HEK293 (cell line): Measurements from ENCODE around the gene CITED1.

ENCODE experiments used
- CTCF ChIA-PET: fragments of 350-600 bp; formaldehyde crosslinking; extraction: SDS; loops from one replicate; lab custom pipeline; 2021; ENCODE audit warnings: antibody characterized with exemption; lab: Yijun Ruan, JAX
- POLR2A ChIA-PET: fragments of 300-600 bp; formaldehyde crosslinking; extraction: SDS; loops from one replicate; lab custom pipeline; 2020; ENCODE audit warnings: antibody characterized with exemption, inconsistent platforms; lab: Yijun Ruan, JAX
- H3K27ac ChIP-seq: fragments of 200-500 bp; sonication (Bioruptor generic); 2 replicates; pipeline ENCODE4 v1.5.1; 2014; ENCODE audit warnings: low read depth, low read length, control low read depth, inconsistent platforms; ENCODE audit errors: extremely low read depth
- H3K36me3 ChIP-seq, 2 experiments: fragments of 200-500 bp in 1 of 2; sonication (Bioruptor generic) in 1 of 2; 1 replicate in 1 of 2; 2 replicates in 1 of 2; pipeline ENCODE4 v1.5.1; 2014 to 2017; ENCODE audit warnings: inconsistent platforms in 2 of 2, low read length in 2 of 2; ENCODE audit not compliant: control insufficient read depth in 2 of 2, insufficient read depth in 1 of 2
- H3K4me1 ChIP-seq: fragments of 200-500 bp; sonication (Bioruptor generic); 2 replicates; pipeline ENCODE4 v1.5.1; 2014; ENCODE audit warnings: mild to moderate bottlenecking, low read length, inconsistent platforms; ENCODE audit not compliant: control insufficient read depth, insufficient read depth
- H3K4me3 ChIP-seq: 2 replicates; pipeline ENCODE4 v1.5.1; 2011; ENCODE audit warnings: low read depth, mild to moderate bottlenecking, control low read depth, low read length, moderate library complexity
- H3K9me3 ChIP-seq: fragments of 200-500 bp; sonication (Bioruptor generic); 2 replicates; pipeline ENCODE4 v1.5.1; 2014; ENCODE audit warnings: low read depth, low read length, inconsistent platforms; ENCODE audit not compliant: control insufficient read depth, insufficient read depth
- BCL11A ChIP-seq: fragments of 450-650 bp; formaldehyde crosslinking; IDR thresholded peaks from 2 replicates; pipeline ENCODE4 v1.5.1; 2016; ENCODE audit warnings: low read depth, missing biosample characterization, missing genetic modification characterization
- ELK4 ChIP-seq: IDR thresholded peaks from 2 replicates; pipeline ENCODE4 v1.6.1; 2011; ENCODE audit warnings: mild to moderate bottlenecking, low read depth, low read length, borderline replicate concordance
- ZBTB10 ChIP-seq: fragments of 450-650 bp; formaldehyde crosslinking; IDR thresholded peaks from 2 replicates; pipeline ENCODE4 v1.5.1; 2016; ENCODE audit warnings: missing biosample characterization, missing genetic modification characterization
- ZBTB17 ChIP-seq: fragments of 450-650 bp; formaldehyde crosslinking; IDR thresholded peaks from 2 replicates; pipeline ENCODE4 v1.5.1; 2016; ENCODE audit warnings: missing biosample characterization, missing genetic modification characterization
- ZNF311 ChIP-seq: fragments of 450-650 bp; formaldehyde crosslinking; IDR thresholded peaks from 2 replicates; pipeline ENCODE4 v1.5.1; 2017; ENCODE audit warnings: missing biosample characterization, missing genetic modification characterization, borderline replicate concordance
- ZNF335 ChIP-seq: fragments of 450-650 bp; formaldehyde crosslinking; conservative IDR thresholded peaks from 2 replicates; pipeline ENCODE4 v1.5.1; 2016; ENCODE audit warnings: missing biosample characterization, missing genetic modification characterization
- ZNF404 ChIP-seq: fragments of 450-650 bp; formaldehyde crosslinking; IDR thresholded peaks from 2 replicates; pipeline ENCODE4 v1.5.1; 2017; ENCODE audit warnings: missing biosample characterization, missing genetic modification characterization
- ZNF473 ChIP-seq: fragments of 450-650 bp; formaldehyde crosslinking; IDR thresholded peaks from 2 replicates; pipeline ENCODE4 v1.5.1; 2017; ENCODE audit warnings: missing biosample characterization, missing genetic modification characterization
- ZNF560 ChIP-seq: fragments of 450-650 bp; formaldehyde crosslinking; IDR thresholded peaks from 2 replicates; pipeline ENCODE4 v1.5.1; 2017; ENCODE audit warnings: missing biosample characterization, missing genetic modification characterization, borderline replicate concordance
- ZNF623 ChIP-seq: fragments of 450-650 bp; formaldehyde crosslinking; IDR thresholded peaks from 2 replicates; pipeline ENCODE4 v1.5.1; 2016; ENCODE audit warnings: missing biosample characterization, missing genetic modification characterization
- ZNF654 ChIP-seq: fragments of 450-650 bp; formaldehyde crosslinking; IDR thresholded peaks from 2 replicates; pipeline ENCODE4 v1.5.1; 2016; ENCODE audit warnings: low read depth, missing biosample characterization, missing genetic modification characterization
- ZNF664 ChIP-seq: fragments of 450-650 bp; formaldehyde crosslinking; IDR thresholded peaks from 2 replicates; pipeline ENCODE4 v1.5.1; 2016; ENCODE audit warnings: missing biosample characterization, missing genetic modification characterization
- ZNF704 ChIP-seq: fragments of 450-650 bp; formaldehyde crosslinking; IDR thresholded peaks from 2 replicates; pipeline ENCODE4 v1.5.1; 2016; ENCODE audit warnings: missing biosample characterization, missing genetic modification characterization
- ZNF707 ChIP-seq: fragments of 450-650 bp; formaldehyde crosslinking; IDR thresholded peaks from 2 replicates; pipeline ENCODE4 v1.5.1; 2016; ENCODE audit warnings: missing biosample characterization, missing genetic modification characterization
- ZNF777 ChIP-seq: fragments of 450-650 bp; formaldehyde crosslinking; IDR thresholded peaks from 2 replicates; pipeline ENCODE4 v1.5.1; 2017; ENCODE audit warnings: missing biosample characterization, missing genetic modification characterization, borderline replicate concordance
- ZSCAN16 ChIP-seq: fragments of 450-650 bp; formaldehyde crosslinking; IDR thresholded peaks from 2 replicates; pipeline ENCODE4 v1.5.1; 2016; ENCODE audit warnings: missing biosample characterization, missing genetic modification characterization
- TF ChIP-seq, protein P1 (sequence below): fragments of 450-650 bp; formaldehyde crosslinking; IDR thresholded peaks from 2 replicates; pipeline ENCODE4 v1.5.1; 2016; ENCODE audit warnings: missing biosample characterization, missing genetic modification characterization
- TF ChIP-seq, protein P2 (sequence below): fragments of 450-650 bp; formaldehyde crosslinking; IDR thresholded peaks from 2 replicates; pipeline ENCODE4 v1.5.1; 2016; ENCODE audit warnings: missing biosample characterization, missing genetic modification characterization
- TF ChIP-seq, protein P3 (sequence below): fragments of 450-650 bp; formaldehyde crosslinking; IDR thresholded peaks from 2 replicates; pipeline ENCODE4 v1.5.1; 2016; ENCODE audit warnings: missing biosample characterization, missing genetic modification characterization

The CITED1 gene

GRCh38 chrX:72312311-72312940 is 6.7 kb upstream of the CITED1 start:
- ChIA-PET POLR2A (no interaction called here), CTCF (interaction anchor here (0.7 kb wide), 1 partner anchor 1584 kb away, joined by 3 read pairs; no protein-coding TSS in a partner anchor)
- H3K9me3 ChIP-seq: no peaks in the 10 kb centered on the region
- no peak overlapping the region for H3K27ac ChIP-seq
- TF ChIP-seq ELK4: no peak
- no peak for TF ChIP-seq ZNF404
- no peak for TF ChIP-seq ZNF311 (tag by site-specific recombination)
- TF ChIP-seq ZSCAN16 (tag by site-specific recombination): no peak
- TF ChIP-seq ZNF707 (tag by site-specific recombination): no peak
- no peak for TF ChIP-seq BCL11A
- no peak for TF ChIP-seq ZNF473 (tag by site-specific recombination)
- TF ChIP-seq, protein P1, sequence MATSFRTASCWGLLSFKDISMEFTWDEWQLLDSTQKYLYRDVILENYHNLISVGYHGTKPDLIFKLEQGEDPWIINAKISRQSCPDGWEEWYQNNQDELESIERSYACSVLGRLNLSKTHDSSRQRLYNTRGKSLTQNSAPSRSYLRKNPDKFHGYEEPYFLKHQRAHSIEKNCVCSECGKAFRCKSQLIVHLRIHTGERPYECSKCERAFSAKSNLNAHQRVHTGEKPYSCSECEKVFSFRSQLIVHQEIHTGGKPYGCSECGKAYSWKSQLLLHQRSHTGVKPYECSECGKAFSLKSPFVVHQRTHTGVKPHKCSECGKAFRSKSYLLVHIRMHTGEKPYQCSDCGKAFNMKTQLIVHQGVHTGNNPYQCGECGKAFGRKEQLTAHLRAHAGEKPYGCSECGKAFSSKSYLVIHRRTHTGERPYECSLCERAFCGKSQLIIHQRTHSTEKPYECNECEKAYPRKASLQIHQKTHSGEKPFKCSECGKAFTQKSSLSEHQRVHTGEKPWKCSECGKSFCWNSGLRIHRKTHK (tag by site-specific recombination): no peak
- no peak for TF ChIP-seq ZNF777 (tag by site-specific recombination)
- no peak for TF ChIP-seq ZBTB10 (tag by site-specific recombination)
- TF ChIP-seq ZNF704 (tag by site-specific recombination): no peak
- no peak for TF ChIP-seq ZNF560 (tag by site-specific recombination)
- no peak for TF ChIP-seq ZNF623 (tag by site-specific recombination)
- TF ChIP-seq ZNF654 (tag by site-specific recombination): no peak
- no peak overlapping the region for H3K4me3 ChIP-seq
- H3K36me3 ChIP-seq: no peaks in the 10 kb centered on the region
- peaks cover 3% of the 10 kb centered on the region for H3K4me1 ChIP-seq

GRCh38 chrX:72309297-72310071 is 3.8 kb upstream of the CITED1 start:
- Histone ChIP-seq H3K36me3 (no peaks in the 10 kb centered on the region), H3K4me1 (peaks cover 3% of the 10 kb centered on the region), H3K4me3 (no peak overlapping the region), H3K9me3 (no peaks in the 10 kb centered on the region), H3K27ac (no peak overlapping the region; the same call in 1 of the 2 replicates)
- ChIA-PET POLR2A (interaction anchor here (5.7 kb wide), 1 partner anchor 33 kb away, joined by 46 read pairs; the partner anchor contains the start of gene RPS4X), CTCF (interaction anchor here (1.1 kb wide), 1 partner anchor 10 kb away, joined by 3 read pairs; no protein-coding TSS in a partner anchor)
- TF ChIP-seq, protein P2, sequence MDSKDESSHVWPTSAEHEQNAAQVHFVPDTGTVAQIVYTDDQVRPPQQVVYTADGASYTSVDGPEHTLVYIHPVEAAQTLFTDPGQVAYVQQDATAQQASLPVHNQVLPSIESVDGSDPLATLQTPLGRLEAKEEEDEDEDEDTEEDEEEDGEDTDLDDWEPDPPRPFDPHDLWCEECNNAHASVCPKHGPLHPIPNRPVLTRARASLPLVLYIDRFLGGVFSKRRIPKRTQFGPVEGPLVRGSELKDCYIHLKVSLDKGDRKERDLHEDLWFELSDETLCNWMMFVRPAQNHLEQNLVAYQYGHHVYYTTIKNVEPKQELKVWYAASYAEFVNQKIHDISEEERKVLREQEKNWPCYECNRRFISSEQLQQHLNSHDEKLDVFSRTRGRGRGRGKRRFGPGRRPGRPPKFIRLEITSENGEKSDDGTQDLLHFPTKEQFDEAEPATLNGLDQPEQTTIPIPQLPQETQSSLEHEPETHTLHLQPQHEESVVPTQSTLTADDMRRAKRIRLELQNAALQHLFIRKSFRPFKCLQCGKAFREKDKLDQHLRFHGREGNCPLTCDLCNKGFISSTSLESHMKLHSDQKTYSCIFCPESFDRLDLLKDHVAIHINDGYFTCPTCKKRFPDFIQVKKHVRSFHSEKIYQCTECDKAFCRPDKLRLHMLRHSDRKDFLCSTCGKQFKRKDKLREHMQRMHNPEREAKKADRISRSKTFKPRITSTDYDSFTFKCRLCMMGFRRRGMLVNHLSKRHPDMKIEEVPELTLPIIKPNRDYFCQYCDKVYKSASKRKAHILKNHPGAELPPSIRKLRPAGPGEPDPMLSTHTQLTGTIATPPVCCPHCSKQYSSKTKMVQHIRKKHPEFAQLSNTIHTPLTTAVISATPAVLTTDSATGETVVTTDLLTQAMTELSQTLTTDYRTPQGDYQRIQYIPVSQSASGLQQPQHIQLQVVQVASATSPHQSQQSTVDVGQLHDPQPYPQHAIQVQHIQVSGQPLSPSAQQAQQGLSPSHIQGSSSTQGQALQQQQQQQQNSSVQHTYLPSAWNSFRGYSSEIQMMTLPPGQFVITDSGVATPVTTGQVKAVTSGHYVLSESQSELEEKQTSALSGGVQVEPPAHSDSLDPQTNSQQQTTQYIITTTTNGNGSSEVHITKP (tag by site-specific recombination): peak; percentile 28; the same call in 1 of the 2 replicates
- peak; percentile 25; the same call in 1 of the 2 replicates for TF ChIP-seq ZBTB17 (tag by site-specific recombination)
- peak; percentile 48; the same call in 1 of the 2 replicates for TF ChIP-seq ZNF335 (tag by site-specific recombination)
- TF ChIP-seq ELK4: no peak
- TF ChIP-seq ZNF664: peak; percentile 86
- TF ChIP-seq, protein P3, sequence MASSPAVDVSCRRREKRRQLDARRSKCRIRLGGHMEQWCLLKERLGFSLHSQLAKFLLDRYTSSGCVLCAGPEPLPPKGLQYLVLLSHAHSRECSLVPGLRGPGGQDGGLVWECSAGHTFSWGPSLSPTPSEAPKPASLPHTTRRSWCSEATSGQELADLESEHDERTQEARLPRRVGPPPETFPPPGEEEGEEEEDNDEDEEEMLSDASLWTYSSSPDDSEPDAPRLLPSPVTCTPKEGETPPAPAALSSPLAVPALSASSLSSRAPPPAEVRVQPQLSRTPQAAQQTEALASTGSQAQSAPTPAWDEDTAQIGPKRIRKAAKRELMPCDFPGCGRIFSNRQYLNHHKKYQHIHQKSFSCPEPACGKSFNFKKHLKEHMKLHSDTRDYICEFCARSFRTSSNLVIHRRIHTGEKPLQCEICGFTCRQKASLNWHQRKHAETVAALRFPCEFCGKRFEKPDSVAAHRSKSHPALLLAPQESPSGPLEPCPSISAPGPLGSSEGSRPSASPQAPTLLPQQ (tag by site-specific recombination): no peak
